Activated naive CD4-positive, alpha-beta T cell treated with anti-CD3 and anti-CD28 coated beads, Interleukin-2, amount 10 ng/mL, durations not matched to agents 7 days and 5 days (primary cell): ENCODE results near the gene S100A8.
"Not testable (repeated sequence)": the region's sequence is repeated elsewhere in the genome, so short reads cannot be mapped to it uniquely, and the experiment has no call there.

Experiments used
- CTCF ChIA-PET: fragments of 350-600 bp; sonication (Branson Sonifier 250); formaldehyde crosslinking; loops from one replicate; lab custom pipeline; 2021; ENCODE audit warnings: antibody characterized with exemption; lab: Charles Lee
- DNase-seq: peaks from one replicate; pipeline ENCODE4 v3.0.0-alpha.2; 2020
- H3K27ac Mint-ChIP-seq: one replicate; pipeline ENCODE4 v1.8.0; 2021; ENCODE audit warnings: mild to moderate bottlenecking, moderate library complexity, mixed read lengths
- H3K27me3 Mint-ChIP-seq: one replicate; pipeline ENCODE4 v1.8.0; 2021; ENCODE audit warnings: mild to moderate bottlenecking, mixed read lengths
- H3K36me3 Mint-ChIP-seq: one replicate; pipeline ENCODE4 v1.8.0; 2021; ENCODE audit warnings: mixed read lengths
- H3K4me1 Mint-ChIP-seq: one replicate; pipeline ENCODE4 v1.8.0; 2021; ENCODE audit warnings: mixed read lengths
- H3K4me3 Mint-ChIP-seq: one replicate; pipeline ENCODE4 v1.8.0; 2021; ENCODE audit warnings: mild to moderate bottlenecking, moderate library complexity, mixed read lengths
- H3K9me3 Mint-ChIP-seq: one replicate; pipeline ENCODE4 v1.8.0; 2021; ENCODE audit warnings: mixed read lengths

The S100A8 gene

GRCh38 chr1:153347856-153348255 lies 43.0 kb downstream of the S100A8 start:
- H3K9me3 Mint-ChIP-seq, result no peaks in the 10 kb centered on the region
- CTCF ChIA-PET, result interaction anchor here (9.2 kb wide), 1 partner anchor 148 kb away, joined by 172 read pairs; no protein-coding TSS in a partner anchor
- peaks cover 29% of the 10 kb centered on the region for H3K4me1 Mint-ChIP-seq
- no peak overlapping the region for H3K27ac Mint-ChIP-seq
- no peaks in the 10 kb centered on the region for H3K36me3 Mint-ChIP-seq
- peaks cover 75% of the 10 kb centered on the region for H3K27me3 Mint-ChIP-seq
- no peak overlapping the region for H3K4me3 Mint-ChIP-seq
- DNase-seq, result no peak

DNA sequence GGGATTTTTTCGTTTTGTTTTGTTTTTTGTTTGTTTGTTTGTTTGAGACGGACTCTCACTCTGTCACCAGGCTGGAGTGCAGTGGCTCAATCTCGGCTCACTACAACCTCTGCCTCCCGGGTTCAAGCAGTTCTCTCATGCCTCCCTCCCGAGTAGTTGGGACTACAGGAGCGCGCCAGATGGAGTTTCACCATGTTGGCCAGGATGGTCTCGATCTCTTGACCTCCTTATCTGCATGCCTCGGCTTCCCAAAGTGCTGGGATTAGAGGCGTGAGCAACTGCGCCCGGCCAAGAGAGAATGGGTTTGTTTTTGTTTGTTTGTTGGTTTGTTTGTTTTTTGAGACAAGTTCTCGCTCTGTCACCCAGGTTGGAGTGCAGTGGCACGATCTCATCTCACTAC lies 43.8 kb downstream of the S100A8 start:
- H3K9me3 Mint-ChIP-seq, result not testable (repeated sequence)

DNA sequence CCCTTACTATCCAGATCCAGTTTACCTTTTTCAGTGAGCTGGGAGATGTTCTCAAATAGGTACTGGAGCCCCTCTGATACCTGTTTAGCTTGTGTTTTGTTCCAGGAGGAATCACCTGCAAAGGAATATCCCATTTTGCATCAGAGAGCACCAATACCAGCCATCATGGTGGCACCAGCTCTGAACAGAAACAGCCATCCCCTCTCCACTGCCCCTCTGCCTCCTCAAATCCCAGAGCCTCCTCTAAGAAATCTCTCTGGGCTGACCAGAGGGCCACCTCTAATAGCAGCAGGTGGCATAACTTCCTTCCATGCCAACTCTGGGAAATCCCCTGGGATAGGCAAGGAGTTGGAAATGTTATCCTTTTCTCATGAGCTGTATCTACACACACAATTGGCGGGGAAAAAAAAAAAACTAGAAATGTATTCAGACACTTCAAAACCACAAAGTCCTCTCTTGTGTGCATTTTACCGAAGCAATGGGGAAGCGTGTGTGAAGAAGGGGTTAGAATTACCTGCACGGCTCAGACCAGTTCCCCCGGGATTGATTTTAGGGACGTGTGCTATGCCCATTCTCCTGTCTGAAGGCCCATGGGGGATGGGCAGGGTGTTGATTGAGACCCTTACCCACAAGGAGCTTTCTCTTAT lies 44.7 kb downstream of the S100A8 start:
- Mint-ChIP-seq H3K27ac (no peak overlapping the region), H3K4me3 (no peak overlapping the region), H3K27me3 (peaks cover 79% of the 10 kb centered on the region), H3K36me3 (no peaks in the 10 kb centered on the region), H3K9me3 (no peaks in the 10 kb centered on the region), H3K4me1 (peaks cover 29% of the 10 kb centered on the region)
- no peak for DNase-seq
- CTCF ChIA-PET, result interaction anchor here (1.7 to 1.9 kb wide), 2 partner anchors 9 to 149 kb away, joined by 5 to 8 read pairs; no protein-coding TSS in a partner anchor

More for the DNA sequence above, 43.8 kb downstream of the S100A8 start:
- H3K4me3 Mint-ChIP-seq, H3K27ac Mint-ChIP-seq, H3K36me3 Mint-ChIP-seq, DNase-seq: not testable (repeated sequence)
- H3K27me3 Mint-ChIP-seq, result peaks cover 75% of the 10 kb centered on the region
- peaks cover 29% of the 10 kb centered on the region for H3K4me1 Mint-ChIP-seq
- CTCF ChIA-PET, result interaction anchor here (1.9 to 9.2 kb wide), 2 partner anchors 8 to 149 kb away, joined by 5 to 172 read pairs; no protein-coding TSS in a partner anchor

DNA sequence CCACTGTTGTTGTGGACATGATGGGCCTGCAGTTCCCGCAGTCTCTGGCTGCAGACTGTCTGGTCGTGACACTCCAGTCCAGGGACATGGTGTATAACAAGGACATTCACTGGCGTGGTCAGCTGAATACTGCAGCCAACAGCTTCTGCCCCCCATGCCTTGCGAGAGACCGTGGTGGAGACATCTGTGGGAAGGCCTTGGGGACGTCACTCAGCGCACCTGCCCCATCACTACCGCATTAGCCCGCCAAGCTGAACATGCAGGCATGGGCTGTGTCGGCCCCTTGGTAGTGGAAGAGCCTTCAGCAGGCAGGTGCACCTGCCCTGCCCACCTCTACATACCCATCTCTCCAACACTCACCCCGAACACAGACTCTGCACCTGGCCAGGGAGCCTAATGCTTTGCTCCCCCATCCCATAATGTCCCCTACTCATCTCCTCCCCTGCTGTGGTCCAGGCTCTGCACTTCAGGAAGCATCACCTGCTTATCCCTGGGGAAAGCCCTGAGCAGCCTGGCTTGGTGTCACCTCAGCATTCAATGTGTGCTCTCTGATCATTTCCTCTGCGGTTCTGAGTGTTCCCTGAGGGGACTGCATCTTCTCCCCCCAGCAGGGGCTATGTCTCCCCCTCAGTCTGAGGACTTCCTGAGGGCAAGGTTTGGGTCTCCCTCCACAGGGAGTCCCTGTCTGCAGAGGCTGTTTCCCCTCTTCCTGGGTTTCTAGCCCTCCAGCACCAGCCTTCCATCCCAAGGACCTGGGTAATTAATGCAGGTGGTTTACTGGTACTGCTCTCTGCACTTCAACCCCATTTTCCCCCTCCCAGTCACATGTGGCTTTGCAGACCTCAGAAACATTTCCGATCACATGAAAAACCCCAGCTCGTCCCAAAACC lies 45.4 kb downstream of the S100A8 start:
- H3K27me3 Mint-ChIP-seq, result peaks cover 74% of the 10 kb centered on the region
- no peaks in the 10 kb centered on the region for H3K36me3 Mint-ChIP-seq
- H3K27ac Mint-ChIP-seq, result no peak overlapping the region
- CTCF ChIA-PET, result interaction anchor here (1.0 to 1.9 kb wide), 3 partner anchors 8 to 149 kb away, joined by 5 to 8 read pairs (median 5); no protein-coding TSS in a partner anchor
- no peaks in the 10 kb centered on the region for H3K9me3 Mint-ChIP-seq
- H3K4me3 Mint-ChIP-seq, result no peak overlapping the region
- no peak for DNase-seq
- peaks cover 34% of the 10 kb centered on the region for H3K4me1 Mint-ChIP-seq

- H3K27ac Mint-ChIP-seq, result no peak overlapping the region
- no peak overlapping the region for H3K4me3 Mint-ChIP-seq
- peaks cover 42% of the 10 kb centered on the region for H3K4me1 Mint-ChIP-seq
- H3K36me3 Mint-ChIP-seq, result no peaks in the 10 kb centered on the region
- no peaks in the 10 kb centered on the region for H3K9me3 Mint-ChIP-seq
- CTCF ChIA-PET, result interaction anchor here (1.0 to 1.8 kb wide), 2 partner anchors 8 to 150 kb away, joined by 5 to 7 read pairs; no protein-coding TSS in a partner anchor
- H3K27me3 Mint-ChIP-seq, result peaks cover 68% of the 10 kb centered on the region
- DNase-seq, result no peak
Measured at GRCh38 chr1:153344718-153345025, 46.2 kb downstream of the S100A8 start.

- H3K9me3 Mint-ChIP-seq, result no peaks in the 10 kb centered on the region
- CTCF ChIA-PET, result interaction anchor here (1.0 to 2.8 kb wide), 4 partner anchors 8 to 151 kb away, joined by 3 to 18 read pairs (median 6); no protein-coding TSS in a partner anchor
- H3K27ac Mint-ChIP-seq, result no peak overlapping the region
- no peaks in the 10 kb centered on the region for H3K36me3 Mint-ChIP-seq
- H3K27me3 Mint-ChIP-seq, result peaks cover 65% of the 10 kb centered on the region
- DNase-seq, result no peak
- H3K4me3 Mint-ChIP-seq, result no peak overlapping the region
- peaks cover 48% of the 10 kb centered on the region for H3K4me1 Mint-ChIP-seq
Measured at GRCh38 chr1:153343811-153344717, 46.8 kb downstream of the S100A8 start.

GRCh38 chr1:153343040-153343681 lies 47.7 kb downstream of the S100A8 start:
- CTCF ChIA-PET, result interaction anchor here (1.0 to 2.8 kb wide), 3 partner anchors 9 to 152 kb away, joined by 3 to 18 read pairs (median 7); no protein-coding TSS in a partner anchor
- H3K9me3 Mint-ChIP-seq, result no peaks in the 10 kb centered on the region
- H3K4me1 Mint-ChIP-seq, result peaks cover 48% of the 10 kb centered on the region
- no peak for DNase-seq
- H3K27ac Mint-ChIP-seq, result no peak overlapping the region
- H3K36me3 Mint-ChIP-seq, result no peaks in the 10 kb centered on the region
- H3K27me3 Mint-ChIP-seq, result peaks cover 58% of the 10 kb centered on the region
- H3K4me3 Mint-ChIP-seq, result no peak overlapping the region

GRCh38 chr1:153342178-153342577 lies 48.7 kb downstream of the S100A8 start:
- H3K9me3 Mint-ChIP-seq, result no peaks in the 10 kb centered on the region
- no peak overlapping the region for H3K4me3 Mint-ChIP-seq
- DNase-seq, result no peak
- peaks cover 52% of the 10 kb centered on the region for H3K27me3 Mint-ChIP-seq
- CTCF ChIA-PET, result interaction anchor here (2.8 kb wide), 1 partner anchor 10 kb away, joined by 18 read pairs; no protein-coding TSS in a partner anchor
- no peaks in the 10 kb centered on the region for H3K36me3 Mint-ChIP-seq
- H3K27ac Mint-ChIP-seq, result no peak overlapping the region
- H3K4me1 Mint-ChIP-seq, result peaks cover 48% of the 10 kb centered on the region

GRCh38 chr1:153341431-153341934 lies 49.4 kb downstream of the S100A8 start:
- CTCF ChIA-PET, result interaction anchor here (2.8 kb wide), 1 partner anchor 11 kb away, joined by 18 read pairs; no protein-coding TSS in a partner anchor
- Mint-ChIP-seq H3K4me3 (no peak overlapping the region), H3K27ac (no peak overlapping the region), H3K9me3 (no peaks in the 10 kb centered on the region), H3K27me3 (peaks cover 45% of the 10 kb centered on the region), H3K36me3 (no peaks in the 10 kb centered on the region), H3K4me1 (peaks cover 46% of the 10 kb centered on the region)
- DNase-seq, result no peak

- DNase-seq, result no peak
- Mint-ChIP-seq H3K27me3 (peaks cover 34% of the 10 kb centered on the region), H3K9me3 (no peaks in the 10 kb centered on the region), H3K27ac (no peak overlapping the region), H3K4me3 (no peak overlapping the region), H3K36me3 (no peaks in the 10 kb centered on the region), H3K4me1 (peaks cover 34% of the 10 kb centered on the region)
- CTCF ChIA-PET, result no interaction called here
Measured at GRCh38 chr1:153340356-153340755, 50.5 kb downstream of the S100A8 start.
